ENCODE measurements around the gene FASTK.

The FASTK gene

DNA sequence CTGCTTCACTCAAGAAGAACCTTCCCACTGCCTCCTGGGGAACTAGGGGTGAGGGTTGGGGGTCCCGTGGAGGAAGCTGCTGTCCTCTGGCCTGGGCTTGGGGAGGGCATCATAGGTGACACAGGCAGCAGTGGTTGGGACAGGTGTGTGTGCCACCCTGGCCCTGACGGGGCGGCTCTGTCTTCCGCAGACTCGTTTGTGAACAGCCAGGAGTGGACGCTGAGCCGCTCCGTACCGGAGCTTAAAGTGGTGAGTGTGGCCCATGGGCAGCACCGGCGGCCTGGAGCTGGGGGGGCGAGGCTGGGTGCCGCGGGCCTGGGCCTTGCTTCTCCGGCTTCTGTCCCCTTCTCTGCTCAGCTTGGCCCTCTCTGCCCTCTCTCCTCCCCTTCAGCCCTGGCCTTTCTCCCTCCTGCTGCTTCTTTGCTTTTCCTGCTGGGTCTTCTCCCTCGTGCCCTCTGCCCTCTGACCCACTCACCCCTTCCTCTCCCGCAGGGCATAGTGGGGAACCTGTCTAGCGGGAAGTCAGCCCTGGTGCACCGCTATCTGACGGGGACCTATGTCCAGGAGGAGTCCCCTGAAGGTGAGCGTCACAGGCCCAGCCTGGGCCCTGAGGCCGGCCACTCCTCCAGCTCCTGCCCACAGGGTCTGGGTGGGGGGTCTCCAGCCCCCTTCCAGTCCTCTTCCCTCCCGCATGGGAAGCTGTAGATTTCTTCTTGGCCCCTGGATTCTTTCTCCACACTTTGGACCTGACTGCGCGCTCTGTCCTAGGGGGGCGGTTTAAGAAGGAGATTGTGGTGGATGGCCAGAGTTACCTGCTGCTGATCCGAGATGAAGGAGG is 36.2 kb upstream of the FASTK start:
- DNase-seq: no peak

- no peak for DNase-seq
Observed at GRCh38 chr7:151115836-151116418, 35.3 kb upstream of the FASTK start.

- DNase-seq: no peak
Observed at GRCh38 chr7:151115121-151115835, 34.7 kb upstream of the FASTK start.

- no peak for DNase-seq
Observed at GRCh38 chr7:151114151-151115090, 33.8 kb upstream of the FASTK start.

DNA sequence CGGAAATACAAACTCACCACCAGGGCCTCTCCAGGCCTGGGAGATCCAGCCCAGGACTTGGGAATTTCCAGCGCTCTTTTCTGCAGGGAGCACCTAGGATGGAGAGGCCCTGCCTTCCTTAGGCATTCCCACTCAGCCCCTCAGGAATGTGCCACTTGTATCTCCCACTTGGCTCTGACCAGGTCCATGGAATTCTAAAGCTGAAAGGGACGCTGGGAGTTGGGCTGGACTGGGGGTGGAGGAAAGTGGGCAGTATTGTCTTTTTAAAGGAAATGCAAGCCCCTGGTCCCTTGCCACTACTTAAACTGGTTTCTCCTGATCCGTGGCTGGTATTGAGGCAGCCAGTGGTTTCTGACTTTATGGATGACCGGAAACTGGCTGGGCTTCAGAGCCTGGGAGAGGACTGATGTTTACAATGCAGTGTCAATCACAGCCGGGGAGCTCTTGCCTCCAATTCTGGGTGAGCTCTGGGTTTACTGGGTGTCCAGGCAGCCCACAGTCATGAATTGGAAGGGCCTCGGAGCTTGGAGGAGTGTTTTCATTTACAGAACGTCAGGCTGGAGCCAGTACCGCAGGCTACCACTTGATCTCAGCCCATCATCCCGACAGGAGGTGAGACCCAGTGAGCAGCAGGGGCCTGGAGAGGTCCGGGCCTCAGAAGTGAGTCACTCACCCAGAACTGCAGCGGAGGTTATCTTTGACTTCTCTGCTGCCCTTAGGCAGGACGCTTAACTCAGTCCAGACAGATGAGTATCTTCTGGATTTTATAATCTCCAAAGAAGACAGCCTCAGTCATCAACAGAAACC is 32.9 kb upstream of the FASTK start:
- no peak for DNase-seq

DNA sequence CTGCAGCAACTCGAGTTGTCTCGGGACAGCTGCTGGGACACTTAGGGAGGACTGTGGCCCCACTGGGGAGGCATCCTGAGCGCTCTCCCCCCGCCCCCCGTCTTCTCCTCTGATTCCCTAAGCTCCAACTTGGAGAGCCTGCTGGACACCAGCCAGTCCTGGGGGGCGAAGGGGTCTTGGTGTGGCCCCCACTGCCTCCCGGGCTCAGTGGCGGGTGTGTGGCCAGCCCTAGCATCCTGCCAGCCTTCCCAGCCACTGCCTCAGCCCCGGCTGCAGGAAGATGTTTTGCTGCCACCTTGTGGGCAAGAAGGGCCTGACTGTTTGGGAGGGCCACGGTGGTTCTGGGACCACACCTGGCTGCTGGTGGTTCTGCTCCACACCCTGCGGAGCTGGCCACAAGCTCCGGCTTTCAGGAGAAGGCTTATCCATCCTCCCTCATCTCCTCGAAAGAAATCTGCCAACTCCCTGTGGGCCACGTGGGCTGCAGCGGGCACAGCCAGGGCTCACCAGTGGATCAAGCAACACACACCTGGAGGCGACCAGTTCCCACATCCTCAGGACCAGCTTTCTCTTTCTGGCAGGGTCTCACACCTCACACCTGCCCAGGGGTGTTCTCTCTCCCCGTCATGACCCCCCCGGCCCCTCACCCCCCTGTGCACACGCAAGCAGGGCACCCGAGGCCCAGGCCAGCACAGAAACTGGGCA is 30.5 kb upstream of the FASTK start:
- DNase-seq: peak; percentile 84

DNA sequence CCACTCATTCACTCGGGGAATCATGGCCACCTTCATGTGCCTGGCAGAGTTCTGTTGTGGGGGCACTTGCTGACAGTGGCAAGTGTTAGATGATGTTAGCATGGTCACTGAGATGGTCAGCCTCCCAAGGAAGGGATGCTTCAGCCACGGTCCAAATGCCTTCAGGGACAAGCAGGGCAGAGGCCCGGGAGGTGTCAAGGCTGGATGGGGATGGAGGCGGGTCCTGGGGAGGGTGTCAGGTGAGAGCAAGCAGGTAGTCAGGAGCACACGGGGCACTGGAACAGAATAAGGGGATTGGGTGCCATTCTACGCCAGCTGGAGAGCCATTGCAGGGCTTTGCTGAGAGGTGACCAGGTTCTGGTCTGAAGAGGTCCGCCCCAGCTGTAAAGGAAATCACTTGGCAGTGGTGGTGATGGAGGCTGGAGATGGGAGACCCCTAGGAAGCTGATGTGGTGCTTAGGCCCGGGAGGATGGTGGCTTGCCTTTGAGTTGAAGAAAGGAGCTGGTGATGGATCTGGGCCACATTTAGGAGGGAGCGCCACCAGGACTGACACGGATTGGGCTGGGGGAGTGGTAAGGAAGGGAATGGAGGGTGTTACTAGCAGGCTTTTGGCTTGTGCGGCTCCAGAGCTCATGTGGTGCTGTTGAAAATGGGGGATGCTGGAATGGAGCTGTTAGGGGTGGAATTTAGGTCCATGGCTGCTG is 29.8 kb upstream of the FASTK start:
- no peak for DNase-seq

DNA sequence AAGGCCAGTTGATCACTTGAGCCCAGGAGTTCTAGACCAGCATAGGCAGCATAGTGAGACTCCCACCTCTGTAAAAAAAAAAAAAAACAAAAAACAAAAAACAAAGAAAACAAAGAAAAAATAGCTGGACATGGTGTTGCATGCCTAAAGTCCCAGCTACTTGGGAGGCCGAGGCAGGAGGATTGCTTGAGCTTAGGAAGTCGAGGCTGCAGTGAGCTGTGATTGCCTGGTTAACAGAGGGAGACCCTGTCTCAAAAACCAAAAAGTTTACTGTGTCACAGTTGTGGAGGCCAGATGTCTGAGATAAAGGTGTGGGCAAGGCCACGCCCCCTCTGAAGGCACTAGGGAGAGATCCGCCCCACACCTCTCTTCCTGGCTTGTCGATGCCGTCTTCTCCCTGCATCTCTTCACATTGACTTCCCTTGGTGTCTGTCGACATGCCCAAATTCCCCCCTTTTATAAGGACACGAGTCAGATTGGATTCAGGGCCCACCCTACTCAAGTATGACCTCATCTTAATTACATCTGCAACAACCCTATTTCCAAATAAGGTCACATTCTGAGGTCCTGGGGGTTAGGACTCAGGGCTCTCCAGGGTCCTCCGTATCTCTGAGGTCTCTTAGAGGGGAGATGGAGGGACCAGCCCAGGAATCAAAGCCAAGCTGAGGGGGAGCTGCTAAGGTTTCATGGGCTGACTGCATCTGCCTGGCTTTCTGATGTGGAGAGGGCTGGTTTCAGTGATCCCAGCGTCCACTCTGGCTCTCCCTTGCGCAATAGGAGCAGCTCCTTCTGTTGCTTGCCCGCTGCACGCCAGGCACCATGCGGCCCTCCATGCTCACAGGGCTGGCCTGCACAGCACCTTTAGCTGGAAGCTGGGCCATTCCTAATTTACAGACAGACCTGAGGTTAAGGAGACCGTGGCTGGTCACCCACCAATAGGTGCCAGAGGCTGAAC is 28.8 kb upstream of the FASTK start:
- DNase-seq: no peak

- no peak for DNase-seq
Observed at GRCh38 chr7:151107882-151108281, 27.3 kb upstream of the FASTK start.

GRCh38 chr7:151104411-151105235 is 24.0 kb upstream of the FASTK start:
- no peak for DNase-seq

GRCh38 chr7:151103973-151104372 is 23.4 kb upstream of the FASTK start:
- no peak for DNase-seq

- no peak for DNase-seq
Observed at GRCh38 chr7:151102991-151103390, 22.4 kb upstream of the FASTK start.

DNA sequence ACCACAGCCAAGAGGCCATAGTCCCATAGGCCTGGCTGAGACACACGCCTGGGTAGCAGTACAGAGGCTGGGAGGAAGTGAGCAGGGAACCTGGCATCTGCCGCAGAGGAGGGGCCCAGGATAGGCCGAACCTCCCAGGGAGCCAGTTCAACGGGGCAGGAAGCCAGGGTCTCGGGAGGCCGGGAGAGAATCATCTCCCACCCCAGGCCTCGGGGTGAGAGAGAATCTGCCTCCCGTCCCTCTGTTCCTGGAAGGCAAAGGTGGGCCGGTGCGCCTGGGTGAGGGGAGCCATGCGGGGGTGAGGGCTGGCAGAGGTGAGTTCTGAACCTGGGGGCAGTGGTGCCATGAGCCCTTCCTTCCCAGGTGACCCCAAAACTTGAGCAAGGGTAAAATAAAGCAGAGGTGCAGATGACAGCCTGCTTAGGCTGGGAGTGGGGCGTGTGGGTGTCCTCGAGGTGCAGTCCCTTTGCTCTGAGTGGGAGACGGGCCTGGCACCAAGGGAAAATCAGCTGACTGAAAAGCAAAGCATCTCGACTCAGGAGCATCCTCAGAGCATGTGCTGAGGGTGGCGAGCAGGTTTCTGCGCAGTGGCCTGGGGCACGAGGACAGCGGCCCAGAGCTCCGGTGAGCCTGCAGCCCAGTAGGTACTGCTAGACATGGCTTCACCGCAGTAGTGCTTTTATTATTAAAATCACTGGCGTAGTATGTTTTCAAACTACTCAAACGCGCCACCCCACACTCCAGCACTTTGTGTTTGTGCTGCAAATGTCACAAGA is 21.2 kb upstream of the FASTK start:
- DNase-seq: no peak

- no peak for DNase-seq
Observed at GRCh38 chr7:151100921-151101320, 20.3 kb upstream of the FASTK start.

DNA sequence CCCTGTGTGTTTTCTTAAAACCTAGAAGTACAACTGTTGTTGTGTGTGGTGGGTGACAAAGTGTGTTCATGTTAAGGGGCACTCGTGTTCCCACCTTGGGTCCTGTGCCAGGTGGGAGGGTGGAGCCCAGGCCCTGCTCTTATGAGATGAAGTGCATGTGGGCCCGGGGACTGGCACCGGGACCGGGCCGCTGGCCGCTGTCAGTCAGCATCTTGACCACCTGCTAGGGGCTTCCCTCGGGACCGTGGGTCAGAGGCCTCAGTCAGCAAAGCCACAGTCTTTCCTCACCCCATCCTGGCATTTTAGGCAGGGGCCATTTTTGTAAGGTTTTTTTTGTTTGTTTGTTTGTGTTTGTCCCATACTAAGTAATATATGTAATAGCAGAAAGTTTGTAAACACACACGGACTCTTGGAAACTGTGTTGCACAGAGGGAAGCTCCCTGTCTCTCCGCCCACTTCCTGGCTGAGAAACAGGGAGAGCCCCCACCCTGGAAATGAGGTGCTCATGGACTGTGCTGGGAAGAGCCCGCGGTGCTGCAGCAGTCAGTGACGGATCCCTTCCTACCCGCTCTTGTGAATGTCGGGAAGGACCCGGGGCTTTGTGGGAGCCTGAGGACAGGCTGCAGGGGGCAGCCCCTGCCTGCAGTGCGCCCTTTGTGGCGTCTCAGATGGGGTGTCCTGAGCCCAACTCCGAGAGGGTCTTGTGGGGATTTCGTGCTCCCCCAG is 19.0 kb upstream of the FASTK start:
- DNase-seq: no peak

GRCh38 chr7:151095828-151096475 is 15.3 kb upstream of the FASTK start:
- DNase-seq: no peak

All from RPMI8226 (cell line).